HG03354 (cell line): Measurements from ENCODE around the gene POLR1E.
"Not testable (repeated sequence)": the region's sequence is repeated elsewhere in the genome, so short reads cannot be mapped to it uniquely, and the experiment has no call there.

Experiments
- ATAC-seq: cut with Tn5 transposase; IDR thresholded peaks from one replicate; pipeline ENCODE4 v1.9.1; 2021; ENCODE audit warnings: mild to moderate bottlenecking; ENCODE audit not compliant: unreplicated experiment, poor library complexity, severe bottlenecking

POLR1E gene

DNA sequence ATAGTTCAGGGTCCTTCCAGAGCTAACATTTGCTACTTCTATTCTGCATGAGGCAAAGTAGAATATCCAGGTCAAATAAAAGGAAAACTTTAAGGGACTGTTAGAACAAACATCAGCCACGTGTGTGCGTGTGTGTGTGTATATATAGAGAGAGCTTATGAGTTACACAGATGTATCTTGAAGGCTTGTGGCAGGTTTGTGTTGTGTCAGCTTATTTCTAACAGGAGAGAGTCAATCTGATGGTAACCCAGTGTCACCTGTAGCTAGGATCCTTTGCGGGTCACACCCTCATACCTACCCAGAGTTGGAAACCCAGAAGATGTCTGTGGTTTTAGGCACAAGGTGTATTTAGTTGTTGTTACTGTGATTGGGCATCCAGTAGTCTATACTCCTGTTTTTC is 12.7 kb downstream of the POLR1E start:
- ATAC-seq = no peak

DNA sequence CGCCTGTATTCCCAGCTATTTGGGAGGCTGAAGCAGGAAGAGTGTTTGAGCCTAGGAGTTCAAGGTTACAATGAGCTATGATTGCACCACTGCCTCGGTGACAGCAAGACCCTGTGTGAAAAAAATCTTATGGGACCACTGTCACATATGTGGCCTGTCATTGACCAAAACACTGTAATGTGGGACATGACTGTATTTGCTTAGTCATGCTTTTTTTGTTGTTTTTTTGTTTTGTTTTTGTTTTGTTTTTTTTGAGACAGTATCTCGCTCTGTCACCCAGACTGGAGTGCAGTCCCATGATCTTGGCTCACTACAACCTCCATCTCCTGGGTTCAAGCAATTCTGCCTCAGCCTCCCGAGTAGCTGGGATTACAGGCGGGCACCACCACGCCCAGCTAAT is 13.5 kb downstream of the POLR1E start:
- no peak for ATAC-seq

DNA sequence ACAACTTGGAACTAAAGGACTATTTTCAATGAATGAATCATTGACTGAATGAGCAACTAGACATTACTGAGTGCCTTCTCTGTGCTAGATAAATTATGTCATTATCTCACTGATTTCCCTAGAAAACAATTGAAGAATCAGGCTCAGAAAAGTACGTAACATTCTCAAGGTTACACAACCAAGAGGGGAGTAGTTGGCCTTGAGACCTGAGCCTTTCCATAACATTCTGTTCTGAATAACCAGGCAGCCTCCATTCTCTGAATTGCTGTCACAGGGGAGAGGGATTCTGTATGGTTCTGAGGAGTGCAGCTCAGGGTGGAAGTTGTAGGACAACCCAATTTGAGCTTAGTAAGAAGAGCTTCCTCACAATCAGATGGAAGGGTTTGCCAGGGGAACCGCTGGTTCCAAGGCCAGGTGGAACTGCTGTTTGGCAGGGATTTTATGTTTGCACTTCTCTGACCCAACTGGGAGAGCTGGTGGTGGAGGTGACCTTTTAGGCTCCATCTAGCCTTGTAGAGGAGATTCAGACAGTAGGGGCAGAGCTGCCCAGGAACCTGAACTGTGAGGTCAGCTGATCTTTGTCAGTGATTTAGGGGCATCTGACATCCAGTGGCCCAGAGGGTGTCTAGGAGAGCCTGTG is 16.3 kb downstream of the POLR1E start:
- ATAC-seq = no peak

DNA sequence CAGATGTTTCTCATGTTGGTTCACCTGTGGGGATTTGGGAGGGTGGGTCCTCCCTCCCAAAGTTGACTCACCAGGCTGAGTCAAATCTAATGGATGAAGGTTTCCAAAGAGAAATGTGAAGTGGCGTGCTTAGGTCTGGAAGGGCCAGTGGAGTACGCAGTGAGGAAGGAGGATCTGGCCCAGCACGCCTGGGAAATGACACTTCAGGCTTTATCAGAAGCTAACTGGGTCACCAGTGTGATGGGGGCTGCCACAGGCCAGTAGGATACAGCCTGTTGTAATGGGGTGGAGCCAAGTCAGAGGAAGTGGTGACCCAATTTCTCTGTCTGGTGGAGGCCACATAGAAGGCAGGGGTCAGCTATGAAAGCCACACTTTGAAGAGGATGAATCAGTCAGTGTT is 18.0 kb downstream of the POLR1E start:
- no peak for ATAC-seq

DNA sequence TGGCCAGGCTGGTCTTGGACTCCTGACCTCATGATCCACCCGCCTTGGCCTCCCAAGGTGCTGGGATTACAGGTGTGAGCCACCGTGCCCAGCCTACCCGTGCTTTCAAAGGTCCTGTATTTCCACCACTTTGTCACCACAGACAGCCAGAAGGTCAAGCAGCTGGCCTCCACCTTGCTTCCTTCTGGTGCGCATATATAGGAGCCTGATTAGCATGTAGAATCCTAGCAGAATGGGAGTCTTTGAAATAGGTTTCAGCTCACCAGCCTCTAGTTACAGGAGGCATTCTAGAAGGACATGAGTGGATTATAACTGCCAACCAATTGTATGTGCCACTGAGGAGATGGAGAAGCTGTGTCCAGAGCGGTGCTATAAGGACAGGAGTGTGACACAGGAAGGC is 18.9 kb downstream of the POLR1E start:
- ATAC-seq = no peak

DNA sequence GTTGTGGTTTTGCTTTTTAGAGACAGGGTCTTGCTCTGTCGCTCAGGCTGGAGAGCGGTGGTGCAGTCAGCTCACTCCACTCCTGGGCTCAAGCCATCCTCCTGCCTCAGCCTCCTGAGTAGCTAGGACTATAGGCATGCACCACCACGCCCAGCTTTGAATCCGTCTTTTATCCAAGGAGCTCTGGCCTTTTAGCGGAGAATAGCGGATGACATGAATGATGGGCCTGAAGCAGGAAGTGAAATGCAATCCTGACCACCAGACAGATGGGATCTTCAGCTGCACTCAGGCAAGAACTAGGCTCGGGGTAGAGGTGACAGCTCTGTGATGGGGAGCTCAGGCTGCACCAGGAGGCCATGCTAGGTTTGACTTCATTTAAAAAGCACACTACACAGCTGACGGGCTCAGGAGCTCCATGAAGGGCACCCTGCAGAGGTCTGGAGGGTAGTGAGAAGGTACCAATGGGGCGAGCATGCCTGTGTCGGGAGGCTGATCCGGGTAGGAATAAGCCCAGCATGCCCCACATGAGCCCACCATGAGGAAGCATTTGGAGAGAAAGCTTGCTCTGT is 21.9 kb downstream of the POLR1E start:
- ATAC-seq = no peak

DNA sequence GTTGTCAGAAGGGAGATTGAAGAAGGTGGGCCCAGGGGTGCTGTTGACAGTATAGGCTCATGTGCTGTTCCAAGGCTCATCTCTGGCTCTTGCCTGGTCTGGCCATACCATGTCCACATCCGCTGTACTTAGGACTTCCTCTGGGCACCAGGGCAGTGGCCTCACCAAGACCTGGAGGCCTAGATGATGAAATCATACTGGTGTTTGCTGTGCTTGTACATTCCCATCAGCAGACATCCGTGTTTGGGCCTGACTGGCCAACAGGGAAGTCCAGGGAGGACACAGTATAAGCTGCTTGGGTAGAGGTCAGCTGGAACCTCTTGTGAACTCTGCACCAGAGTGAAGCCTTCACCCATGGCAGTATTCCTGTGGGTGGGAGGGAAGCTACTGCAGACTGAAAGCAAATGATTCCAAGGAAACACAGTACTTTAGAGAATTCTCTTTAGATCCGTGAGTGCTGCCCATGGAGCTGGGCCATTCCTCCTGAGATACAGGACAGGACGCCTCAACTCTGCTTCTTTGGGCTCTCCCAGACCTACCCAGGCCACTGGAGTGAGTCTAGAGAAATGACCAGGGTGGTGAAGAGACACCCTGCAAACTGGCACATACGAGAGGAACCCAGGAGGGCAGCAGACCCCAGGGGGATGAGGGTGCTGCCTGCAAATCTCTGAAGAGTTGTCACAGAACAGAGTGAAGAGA is 22.5 kb downstream of the POLR1E start:
- no peak for ATAC-seq

DNA sequence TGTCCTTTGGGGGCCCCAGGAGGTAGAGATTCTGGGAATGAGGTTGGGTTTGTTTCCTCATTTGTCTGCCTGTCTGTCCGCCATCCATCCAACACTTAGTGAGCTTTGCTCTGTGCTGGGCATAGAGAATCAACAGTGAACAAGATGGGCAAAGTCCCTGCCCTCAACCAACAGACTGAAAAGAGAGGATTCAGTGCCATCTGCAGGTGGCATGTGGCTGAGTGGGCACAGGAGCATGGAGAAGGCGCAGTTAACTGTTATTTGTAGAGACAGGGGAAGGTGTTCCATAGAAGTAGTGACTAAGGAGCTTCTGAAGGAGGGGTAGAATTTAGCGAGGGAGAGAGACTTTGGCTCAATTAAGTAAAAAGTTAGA is 23.1 kb downstream of the POLR1E start:
- ATAC-seq = no peak

DNA sequence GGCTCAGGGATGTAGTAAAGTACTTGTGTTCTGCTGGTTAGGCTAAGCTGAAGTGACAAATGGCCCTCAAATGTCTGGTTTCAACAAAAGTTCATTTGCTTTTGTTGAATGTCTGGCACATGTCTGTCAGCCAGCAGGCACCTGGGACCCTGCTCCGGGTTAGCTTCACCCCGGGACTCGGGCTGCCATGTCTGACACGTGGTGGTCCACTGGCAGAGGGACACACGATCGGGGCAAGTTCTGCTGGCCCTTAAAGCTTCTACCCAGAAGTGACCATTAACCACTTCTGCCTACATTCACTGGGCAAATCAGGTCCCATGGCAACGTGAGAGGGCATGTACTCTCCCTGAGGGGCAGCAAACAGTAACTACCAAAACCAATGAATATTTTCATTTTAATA is 23.8 kb downstream of the POLR1E start:
- no peak for ATAC-seq

DNA sequence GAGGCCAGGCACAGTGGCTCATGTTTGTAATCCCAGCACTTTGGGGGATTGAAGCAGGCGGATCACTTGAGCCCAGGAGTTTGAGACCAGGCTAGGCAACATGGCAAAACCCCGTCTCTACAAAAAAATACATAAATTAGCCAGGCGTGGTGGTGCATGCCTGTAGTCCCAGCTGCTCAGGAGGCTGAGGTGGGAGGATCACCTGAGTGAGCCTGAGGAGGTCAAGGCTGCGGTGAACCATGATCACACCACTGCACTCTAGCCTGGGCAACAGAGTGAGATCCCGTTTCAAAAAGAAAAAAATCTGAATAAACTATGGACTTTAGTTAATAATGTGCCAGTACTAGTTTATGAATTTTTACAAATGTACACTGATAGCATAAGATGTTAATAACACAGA is 24.3 kb downstream of the POLR1E start:
- ATAC-seq = not testable (repeated sequence)

DNA sequence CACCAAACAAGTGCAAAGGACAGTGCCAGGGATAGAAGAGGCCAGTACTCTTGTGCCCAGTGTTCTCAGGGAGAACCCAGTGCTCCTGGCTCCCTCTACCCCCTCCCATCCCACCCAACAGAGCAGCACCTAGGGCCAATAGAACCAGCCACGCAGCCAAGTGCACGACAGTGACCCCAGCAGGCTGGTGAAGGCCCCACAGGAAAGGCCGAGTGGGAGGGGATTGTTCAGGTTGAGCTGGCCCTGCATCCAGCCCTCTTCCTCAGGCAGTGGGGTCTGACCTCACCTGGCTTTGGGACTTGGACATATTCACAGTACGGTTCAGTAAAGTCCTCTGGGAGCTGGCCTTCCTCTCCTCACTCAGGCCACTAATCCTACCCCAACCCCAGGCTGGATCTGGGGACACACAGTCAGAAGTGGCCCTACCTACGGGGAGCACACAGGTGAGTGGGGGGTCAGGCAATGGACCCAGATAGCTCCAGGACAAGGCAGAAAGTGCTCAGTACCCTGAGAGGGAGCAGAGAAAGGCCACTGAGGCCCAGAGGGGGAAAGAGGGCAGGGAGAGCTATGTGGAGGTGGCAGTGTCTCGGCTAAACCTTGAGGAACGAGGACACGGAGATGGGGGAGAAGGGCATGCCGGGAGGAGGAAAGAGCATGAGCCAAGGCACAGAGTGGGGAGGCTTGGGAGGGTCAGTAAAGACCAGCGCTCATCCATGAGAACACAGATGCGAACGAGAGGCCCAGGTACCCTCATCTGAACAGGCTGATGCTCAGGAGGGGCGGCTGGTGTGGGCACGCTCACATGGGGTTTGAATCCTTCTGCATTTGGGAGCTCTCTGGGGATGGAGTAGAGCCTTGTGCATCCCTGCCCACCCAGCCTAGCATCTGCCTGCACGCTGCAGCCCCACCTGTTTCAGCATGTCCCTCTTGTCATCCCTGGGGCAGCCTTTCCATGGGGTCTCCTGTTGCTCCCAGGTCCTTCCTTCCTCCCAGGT is 25.6 kb downstream of the POLR1E start:
- ATAC-seq = no peak

DNA sequence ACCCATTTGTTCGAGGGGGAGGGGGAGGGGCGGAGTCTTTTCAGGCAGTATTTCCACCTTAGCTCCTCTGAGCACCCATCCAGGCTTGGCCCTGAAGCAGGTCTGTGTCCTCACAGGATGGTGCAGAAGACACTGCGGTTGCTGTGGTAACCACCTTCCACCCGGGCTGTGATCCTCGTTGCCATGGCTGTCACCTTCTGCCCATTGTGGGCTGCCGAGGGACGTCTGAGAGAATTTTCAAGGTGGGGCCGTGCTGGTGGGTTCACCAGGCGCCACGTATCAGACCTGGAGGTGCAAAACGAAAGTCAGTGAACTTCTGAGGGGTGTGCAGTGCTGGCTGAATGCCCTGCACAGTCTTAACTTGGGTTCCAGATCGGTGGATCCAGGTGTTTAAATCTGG is 26.7 kb downstream of the POLR1E start:
- ATAC-seq = no peak

DNA sequence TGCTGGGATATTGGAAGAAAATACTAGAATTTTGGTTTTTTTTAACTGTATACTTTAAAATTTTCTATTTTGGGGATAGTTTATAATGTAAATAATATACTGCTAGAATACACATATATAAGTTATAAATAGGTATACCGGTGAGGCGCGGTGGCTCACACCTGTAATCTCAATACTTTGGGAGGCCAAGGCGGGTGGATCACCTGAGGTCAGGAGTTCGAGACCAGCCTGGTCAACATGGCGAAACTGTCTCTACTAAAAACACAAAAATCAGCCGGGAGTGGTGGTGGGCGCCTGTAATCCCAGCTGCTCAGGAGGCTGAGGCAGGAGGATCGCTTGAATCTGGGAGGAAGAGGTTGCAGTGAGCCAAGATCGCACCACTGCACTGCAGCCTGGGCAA is 28.7 kb downstream of the POLR1E start:
- not testable (repeated sequence) for ATAC-seq

DNA sequence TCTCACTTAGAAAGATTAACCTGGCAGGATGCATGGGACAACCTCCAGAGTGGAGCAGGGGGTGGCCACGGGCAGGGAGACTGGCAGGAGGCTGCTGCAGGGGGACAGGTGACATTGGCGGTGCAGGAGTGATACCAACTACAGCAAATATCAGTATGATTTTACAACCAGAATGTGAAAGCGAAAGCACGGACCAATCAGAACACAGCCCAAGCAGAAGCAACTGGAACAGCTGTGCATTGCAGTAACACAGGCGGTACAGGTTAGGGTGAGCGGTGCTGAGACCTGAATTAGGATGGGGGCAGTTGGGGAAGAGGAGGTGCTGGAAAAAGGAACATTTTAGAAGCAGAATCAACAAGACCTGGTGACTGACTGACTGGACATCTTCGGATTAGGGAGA is 29.3 kb downstream of the POLR1E start:
- ATAC-seq = no peak

DNA sequence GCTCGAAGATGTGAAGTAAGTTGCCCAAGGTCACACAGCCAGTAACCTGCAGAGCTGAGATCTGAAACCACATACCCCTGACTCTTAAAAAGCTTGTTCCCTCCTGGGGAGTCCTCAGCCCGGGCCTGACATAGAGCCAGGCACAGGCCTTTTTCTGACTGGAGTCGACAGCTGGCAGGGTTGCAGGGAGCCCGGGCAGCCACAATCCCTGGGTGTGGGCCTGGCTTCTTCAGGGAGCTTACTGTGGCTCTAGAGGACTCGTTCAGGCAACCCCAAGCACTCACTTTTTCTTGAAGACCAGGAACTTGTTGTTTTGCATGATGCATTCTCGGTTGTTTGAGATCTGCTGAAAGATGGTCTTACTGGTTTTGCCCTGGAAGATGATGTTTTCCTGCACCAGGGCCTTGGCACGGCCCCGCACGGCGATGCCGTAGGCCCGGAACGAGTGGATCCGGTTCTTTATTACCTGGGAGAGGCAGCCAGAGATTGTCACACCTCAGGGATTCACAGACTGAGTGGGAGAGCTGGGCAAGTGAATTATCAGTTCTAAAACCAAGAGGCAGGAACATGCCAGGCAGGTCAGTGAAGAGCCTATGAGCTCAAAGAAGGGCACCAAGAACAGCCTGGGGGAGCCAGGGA is 30.0 kb downstream of the POLR1E start:
- no peak for ATAC-seq

DNA sequence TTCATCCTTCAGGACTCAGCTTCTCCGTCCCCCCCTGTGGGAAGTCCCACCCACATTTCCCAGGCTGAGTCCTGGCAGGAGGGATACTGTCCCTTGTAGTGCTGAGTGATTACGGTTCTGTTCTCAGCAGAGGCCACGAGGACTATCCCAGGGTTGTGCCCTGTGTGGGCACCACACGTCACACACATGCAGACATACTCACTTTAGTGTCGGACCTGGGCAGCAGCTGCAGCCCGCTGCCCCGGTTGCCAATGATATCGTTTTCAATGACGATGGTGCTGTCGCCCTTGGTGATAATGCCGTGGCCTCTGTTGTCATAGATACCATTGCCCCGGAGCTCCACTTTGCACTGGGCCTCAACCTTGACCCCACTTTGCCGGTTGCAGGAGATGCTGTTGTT is 32.2 kb downstream of the POLR1E start:
- no peak for ATAC-seq

DNA sequence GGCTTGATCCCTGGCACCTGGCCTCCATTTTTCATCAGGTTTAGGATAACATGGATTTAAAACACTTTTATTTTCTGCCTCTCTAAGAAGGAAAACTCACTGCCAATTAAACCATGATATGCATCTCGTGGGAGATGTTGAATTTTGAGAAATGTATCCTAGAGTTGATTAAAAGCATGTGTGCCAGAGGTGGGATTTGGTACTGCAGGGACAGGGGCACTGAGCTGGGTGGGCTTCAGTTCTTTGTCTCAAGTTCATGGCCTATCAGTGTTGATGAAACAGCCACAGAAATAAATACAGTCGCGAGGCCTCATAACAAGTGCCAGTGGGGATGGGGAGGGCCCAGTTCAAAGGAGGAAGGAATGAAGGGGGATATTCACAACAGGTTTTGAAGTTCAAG is 34.9 kb downstream of the POLR1E start:
- ATAC-seq = no peak

DNA sequence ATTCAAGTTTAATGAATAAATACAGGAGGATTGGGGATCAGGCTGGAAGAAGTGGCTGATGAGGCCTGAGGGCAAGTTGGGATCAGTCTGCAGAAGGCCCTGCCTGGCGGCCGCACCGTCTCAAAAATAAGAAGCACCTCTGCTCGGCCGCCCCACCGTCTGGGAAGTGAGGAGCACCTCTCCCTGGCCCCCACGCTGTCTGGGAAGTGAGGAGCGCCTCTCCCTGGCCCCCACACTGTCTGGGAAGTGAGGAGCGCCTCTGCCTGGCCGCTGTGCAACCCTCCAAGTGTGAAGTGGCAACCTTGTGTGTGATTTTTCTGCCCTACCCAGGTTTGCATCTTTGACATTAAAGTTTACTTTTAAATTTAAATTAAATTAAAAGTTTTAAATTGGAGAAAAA is 35.4 kb downstream of the POLR1E start:
- no peak for ATAC-seq

DNA sequence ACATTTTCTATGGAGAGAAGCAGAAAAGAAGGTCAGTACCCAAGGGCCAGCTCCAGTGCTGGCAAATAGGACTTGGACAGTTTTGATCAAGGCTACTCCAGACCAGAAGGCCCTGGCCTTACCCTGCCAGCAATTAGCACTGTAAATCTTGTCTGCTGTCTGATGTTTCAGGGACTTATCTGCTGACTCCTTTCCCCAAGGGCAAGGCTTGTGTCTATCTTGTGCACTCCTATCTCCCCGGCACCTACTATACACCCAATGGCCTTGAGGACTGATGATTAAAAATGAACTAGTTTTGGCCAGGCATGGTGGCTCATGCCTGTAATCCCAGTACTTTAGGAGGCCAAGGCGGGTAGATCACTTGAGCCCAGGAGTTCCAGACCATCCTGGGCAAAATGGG is 37.2 kb downstream of the POLR1E start:
- no peak for ATAC-seq

DNA sequence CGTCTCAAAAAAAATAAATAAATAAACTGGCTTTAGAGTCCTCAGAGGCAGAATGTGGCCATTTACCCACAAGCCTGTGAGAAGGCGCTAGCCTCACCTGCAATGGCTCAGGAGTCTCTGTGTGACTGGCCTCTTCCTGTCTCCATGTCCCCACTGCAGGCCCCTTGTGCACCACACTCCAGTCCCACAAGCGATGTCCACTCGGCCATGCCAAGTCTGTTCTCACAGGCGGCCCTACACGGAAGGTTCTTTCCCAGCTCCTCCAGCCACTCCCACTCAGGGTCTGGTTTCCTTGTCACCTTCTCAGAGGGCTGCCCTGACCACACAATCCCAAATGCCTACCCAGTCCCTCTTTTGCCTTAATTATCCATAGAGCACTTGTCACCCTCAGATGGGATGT is 38.2 kb downstream of the POLR1E start:
- no peak for ATAC-seq
